HG02642 (cell line): ENCODE results near the gene SLC35B2.
A peak's percentile ranks its signal among the peaks of the same experiment; 100 is the strongest.

Experiments
- ATAC-seq: cut with Tn5 transposase; IDR thresholded peaks from one replicate; pipeline ENCODE4 v1.9.1; 2021; ENCODE audit warnings: mild to moderate bottlenecking; ENCODE audit not compliant: unreplicated experiment, poor library complexity

SLC35B2 gene

GRCh38 chr6:44255105-44255808 is 2.1 kb downstream of the SLC35B2 start:
- no peak for ATAC-seq

- ATAC-seq: no peak
These were observed 2.9 kb downstream of the SLC35B2 start for GRCh38 chr6:44254191-44255104.

- no peak for ATAC-seq
These were observed 3.8 kb downstream of the SLC35B2 start for GRCh38 chr6:44253307-44254101.

GRCh38 chr6:44251576-44252524 is 5.5 kb downstream of the SLC35B2 start:
- ATAC-seq: no peak

GRCh38 chr6:44250718-44251123 is 6.6 kb downstream of the SLC35B2 start:
- no peak for ATAC-seq

GRCh38 chr6:44250067-44250717 is 7.1 kb downstream of the SLC35B2 start:
- ATAC-seq: no peak

GRCh38 chr6:44249082-44249748 is 8.1 kb downstream of the SLC35B2 start:
- ATAC-seq: no peak

GRCh38 chr6:44248579-44248978 is 8.7 kb downstream of the SLC35B2 start:
- no peak for ATAC-seq

GRCh38 chr6:44247338-44248302 is 9.7 kb downstream of the SLC35B2 start:
- peak; percentile 35 for ATAC-seq

- peak; percentile 67 for ATAC-seq
These were observed 10.5 kb downstream of the SLC35B2 start, which contains the start of gene HSP90AB1 for GRCh38 chr6:44246663-44247337. HSP90AB1 (plus strand) TSS chr6:44247101; CDS start chr6:44248630, 1,529 bp downstream.

GRCh38 chr6:44245912-44246662 is 11.2 kb downstream of the SLC35B2 start:
- ATAC-seq: peak; percentile 60

- ATAC-seq: no peak
These were observed 11.9 kb downstream of the SLC35B2 start for GRCh38 chr6:44245391-44245911.

GRCh38 chr6:44243345-44243744 is 14.0 kb downstream of the SLC35B2 start:
- no peak for ATAC-seq

GRCh38 chr6:44238687-44239350 is 18.5 kb downstream of the SLC35B2 start:
- ATAC-seq: no peak

- ATAC-seq: peak; percentile 89
These were observed 19.4 kb downstream of the SLC35B2 start for GRCh38 chr6:44237813-44238433.
